ENCODE results near the gene ZNF780A. TPM values are rescaled to one million over a fixed set of nuclear protein-coding genes. Genes with fewer than 3 reads are reported as not detected.

ZNF780A gene
- total RNA-seq, 6 experiments from 2014 or later, result 10.1 to 13.2 (median 11.3) TPM

DNA sequence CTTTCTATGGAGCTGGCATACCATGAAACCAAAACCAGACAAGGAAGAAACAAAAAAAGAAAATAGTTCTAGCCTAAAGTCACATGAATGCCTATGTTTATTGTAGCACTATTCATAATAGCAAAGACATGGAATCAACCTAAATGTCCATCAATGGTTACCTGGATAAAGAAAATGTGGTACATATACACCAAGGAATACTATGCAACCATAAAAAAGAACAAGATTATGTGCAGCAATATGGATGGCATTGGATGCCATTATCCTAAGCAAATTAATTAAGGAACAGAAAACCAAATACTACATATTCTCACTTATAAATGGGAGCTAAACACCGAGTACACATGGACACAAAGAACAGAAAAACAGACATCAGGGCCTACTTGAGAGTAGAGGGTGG lies 10.5 kb downstream of the ZNF780A start:
- Mint-ChIP-seq H3K4me3 (no peak overlapping the region), H3K27ac (no peak overlapping the region), H3K27me3 (ENCODE audit: insufficient read depth) (no peaks in the 10 kb centered on the region; the same call in 1 of the 2 replicates), H3K4me1 (ENCODE audit: low read depth) (no peaks in the 10 kb centered on the region), H3K9me3 (peaks cover 47% of the 10 kb centered on the region), H3K36me3 (ENCODE audit: low read depth) (peaks cover 88% of the 10 kb centered on the region)
- DNase-seq, result no peak
- TF ChIP-seq CTCF (IDR thresholded peaks at IDR 0.05), result no peak

DNA sequence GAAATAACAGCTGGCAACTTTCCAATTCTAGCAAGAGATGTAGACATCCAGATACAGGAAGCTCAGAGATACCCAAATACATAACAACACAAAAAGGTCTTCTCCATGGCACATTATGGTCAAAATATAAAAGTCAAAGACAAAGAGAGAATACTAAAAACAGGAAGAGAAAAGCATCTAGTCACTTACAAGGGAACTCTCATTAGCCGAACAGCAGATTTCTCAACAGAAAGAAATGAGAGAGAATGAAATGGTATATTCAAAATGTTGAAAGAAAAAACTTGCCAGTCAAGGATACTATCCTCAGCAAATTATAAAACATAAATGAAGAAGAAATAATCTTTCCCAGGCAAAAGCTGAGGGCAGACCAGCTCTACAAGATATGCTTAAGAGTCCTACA lies 12.4 kb downstream of the ZNF780A start:
- Mint-ChIP-seq H3K36me3 (ENCODE audit: low read depth) (peaks cover 95% of the 10 kb centered on the region), H3K4me3 (no peak overlapping the region), H3K9me3 (peaks cover 63% of the 10 kb centered on the region), H3K27me3 (ENCODE audit: insufficient read depth) (no peaks in the 10 kb centered on the region; the same call in 1 of the 2 replicates), H3K4me1 (ENCODE audit: low read depth) (no peaks in the 10 kb centered on the region), H3K27ac (no peak overlapping the region)
- DNase-seq, result no peak
- no peak for TF ChIP-seq CTCF (IDR thresholded peaks at IDR 0.05)

- Mint-ChIP-seq H3K9me3 (peaks cover 29% of the 10 kb centered on the region), H3K4me1 (ENCODE audit: low read depth) (no peaks in the 10 kb centered on the region), H3K27me3 (ENCODE audit: insufficient read depth) (no peaks in the 10 kb centered on the region), H3K36me3 (ENCODE audit: low read depth) (peaks cover 65% of the 10 kb centered on the region), H3K4me3 (no peak overlapping the region), H3K27ac (no peak overlapping the region)
- no peak for DNase-seq
- TF ChIP-seq CTCF (IDR thresholded peaks at IDR 0.05), result no peak
Observed at GRCh38 chr19:40070058-40070457, 20.7 kb downstream of the ZNF780A start.

DNA sequence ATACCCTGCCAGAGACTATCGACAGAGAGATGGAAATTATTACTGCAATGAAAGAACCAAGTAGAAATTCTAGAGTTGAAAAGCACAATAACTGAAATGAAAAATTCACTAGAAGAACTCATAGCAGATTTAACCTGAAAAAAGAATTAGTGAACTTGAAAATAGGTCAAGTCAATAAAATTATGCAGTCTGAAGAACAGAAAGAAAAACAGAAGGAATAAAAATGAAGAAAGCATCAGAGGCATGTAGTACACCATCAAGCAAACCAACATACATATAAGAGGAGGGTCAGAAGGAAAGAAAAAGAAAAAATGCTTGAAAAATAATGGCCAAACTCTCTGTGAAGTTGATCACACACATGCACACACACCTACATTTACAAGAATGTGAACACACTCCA lies 31.1 kb downstream of the ZNF780A start:
- no peak for DNase-seq
- H3K9me3 Mint-ChIP-seq, result peaks cover 28% of the 10 kb centered on the region
- peaks cover 30% of the 10 kb centered on the region for H3K36me3 Mint-ChIP-seq (ENCODE audit: low read depth)
- H3K4me3 Mint-ChIP-seq, result no peak overlapping the region
- TF ChIP-seq CTCF (IDR thresholded peaks at IDR 0.05), result no peak
- no peak overlapping the region for H3K27ac Mint-ChIP-seq
- peaks cover 21% of the 10 kb centered on the region for H3K4me1 Mint-ChIP-seq (ENCODE audit: low read depth)
- H3K27me3 Mint-ChIP-seq (ENCODE audit: insufficient read depth), result peaks cover 6% of the 10 kb centered on the region

GRCh38 chr19:40057166-40057565 lies 33.6 kb downstream of the ZNF780A start:
- Mint-ChIP-seq H3K4me3 (no peak overlapping the region), H3K4me1 (ENCODE audit: low read depth) (peaks cover 28% of the 10 kb centered on the region), H3K9me3 (peaks cover 37% of the 10 kb centered on the region), H3K27ac (no peak overlapping the region), H3K27me3 (ENCODE audit: insufficient read depth) (peaks cover 5% of the 10 kb centered on the region), H3K36me3 (ENCODE audit: low read depth) (peaks cover 54% of the 10 kb centered on the region)
- TF ChIP-seq CTCF (IDR thresholded peaks at IDR 0.05), result no peak
- DNase-seq, result no peak

DNA sequence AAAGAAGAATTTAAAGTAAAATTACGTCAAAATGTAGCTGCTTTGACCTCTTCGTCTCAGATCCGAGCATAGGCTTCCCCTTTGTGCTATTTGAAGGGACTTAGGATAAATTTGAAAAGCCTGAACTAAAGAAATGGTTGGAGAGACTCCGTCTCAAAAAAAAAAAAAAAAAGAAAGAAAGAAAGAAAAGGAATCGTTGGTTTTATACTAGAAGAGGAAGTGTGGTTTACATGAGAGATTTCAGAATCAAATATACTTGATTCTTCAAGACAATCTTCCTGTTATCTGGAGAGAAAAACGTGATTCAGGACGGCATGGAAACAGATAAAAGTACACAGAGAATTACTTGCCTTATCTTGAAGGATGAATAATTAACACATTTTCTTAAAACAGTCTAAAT lies 34.2 kb downstream of the ZNF780A start:
- Mint-ChIP-seq H3K27me3 (ENCODE audit: insufficient read depth) (peaks cover 5% of the 10 kb centered on the region), H3K9me3 (peaks cover 39% of the 10 kb centered on the region), H3K27ac (peak overlapping the region; percentile 91), H3K4me3 (peak overlapping the region; percentile 100), H3K36me3 (ENCODE audit: low read depth) (peaks cover 58% of the 10 kb centered on the region), H3K4me1 (ENCODE audit: low read depth) (peaks cover 28% of the 10 kb centered on the region)
- no peak for TF ChIP-seq CTCF (IDR thresholded peaks at IDR 0.05)
- no peak for DNase-seq

Data from HFFc6 (cell line).